HG03039 (cell line): Measurements from ENCODE around the gene YAP1.

Experiments used
- ATAC-seq: cut with Tn5 transposase; IDR thresholded peaks from one replicate; pipeline ENCODE4 v1.9.1; 2021; ENCODE audit warnings: mild to moderate bottlenecking, moderate library complexity; ENCODE audit not compliant: unreplicated experiment

Gene YAP1

GRCh38 chr11:102155676-102156075 lies 45.4 kb downstream of the YAP1 start:
- no peak for ATAC-seq

DNA sequence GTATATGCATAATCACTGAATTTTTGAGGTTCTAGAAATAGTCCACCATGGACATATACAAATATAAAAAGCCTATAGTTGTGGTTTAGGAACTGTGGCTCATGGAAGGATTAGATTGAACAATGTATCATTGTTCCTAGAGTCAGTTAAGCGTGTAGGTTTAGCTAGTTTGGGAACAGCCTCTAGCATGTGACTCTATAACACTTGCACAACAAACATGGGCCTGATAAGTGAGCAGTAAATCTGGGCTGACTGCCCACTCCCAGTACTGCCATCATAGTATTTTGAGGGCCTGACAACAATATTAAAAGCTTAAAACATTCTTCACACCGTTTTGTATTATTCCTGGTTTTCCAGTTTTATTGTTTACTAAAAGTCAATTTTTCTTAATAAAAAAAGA lies 47.0 kb downstream of the YAP1 start:
- no peak for ATAC-seq

- ATAC-seq, result no peak
These were observed 48.0 kb downstream of the YAP1 start for GRCh38 chr11:102158164-102158735.

DNA sequence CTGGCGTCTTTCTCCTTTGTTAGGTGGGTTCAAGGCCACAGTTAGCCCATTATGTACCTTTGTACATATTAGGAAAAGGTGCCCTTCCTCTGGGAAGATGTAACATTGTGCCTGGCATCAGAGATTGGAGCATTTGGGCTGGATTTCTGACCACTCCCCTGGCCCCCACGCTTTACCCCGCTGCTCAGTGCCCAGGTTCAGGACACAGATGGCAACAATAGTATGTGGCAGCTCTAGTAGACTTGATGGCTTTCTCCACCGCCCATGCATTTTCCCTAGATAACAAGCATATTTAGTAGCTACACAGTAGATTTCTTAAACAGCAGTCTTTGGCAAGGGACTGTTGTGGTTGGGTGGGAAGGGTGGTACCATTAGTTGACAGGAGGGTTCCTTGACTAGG lies 53.1 kb downstream of the YAP1 start:
- ATAC-seq, result no peak

DNA sequence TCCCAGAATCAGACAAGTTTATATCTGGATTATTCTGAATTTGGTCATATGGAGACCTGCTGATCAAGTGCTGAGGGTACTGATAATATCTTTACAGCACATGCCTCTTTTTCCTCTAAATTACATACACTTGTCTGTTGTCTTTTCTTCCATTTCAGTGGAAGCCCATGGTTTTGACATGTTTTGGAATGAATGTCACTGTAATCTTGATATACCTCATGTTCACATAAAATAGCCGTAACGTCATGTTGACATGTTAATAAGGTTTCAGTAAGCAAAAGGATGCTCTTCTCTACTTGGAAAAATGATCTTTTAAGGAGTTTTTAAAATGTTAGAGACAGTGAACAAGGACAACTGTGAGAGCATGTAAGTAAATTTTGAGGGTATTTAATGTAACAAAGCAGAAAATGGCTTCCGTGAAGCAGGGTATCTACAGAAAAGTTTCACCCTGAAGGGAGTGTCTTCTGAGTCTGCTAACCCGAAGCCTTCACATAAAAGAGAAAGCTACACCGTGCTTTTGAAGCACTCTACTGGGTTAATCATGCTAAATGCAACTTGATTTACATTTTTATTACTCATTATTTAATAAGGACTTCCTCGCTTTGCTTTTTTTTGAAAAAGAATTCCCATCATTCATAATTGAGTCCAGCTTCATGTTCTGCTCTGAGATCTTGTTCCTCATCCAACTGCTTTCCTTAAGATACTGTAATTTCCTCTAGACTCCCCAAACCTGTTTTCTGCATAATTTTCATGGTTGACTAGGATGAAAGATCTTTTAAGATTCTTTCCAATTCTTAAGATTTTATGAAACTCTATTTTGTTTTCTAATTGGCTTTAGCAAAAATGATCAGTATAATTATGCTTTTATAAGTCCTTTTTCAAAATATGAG lies 56.2 kb downstream of the YAP1 start:
- ATAC-seq, result no peak

GRCh38 chr11:102168481-102168880 lies 58.2 kb downstream of the YAP1 start:
- ATAC-seq, result no peak

GRCh38 chr11:102171101-102171500 lies 60.9 kb downstream of the YAP1 start:
- ATAC-seq, result no peak

GRCh38 chr11:102172127-102172848 lies 62.0 kb downstream of the YAP1 start:
- no peak for ATAC-seq

- ATAC-seq, result no peak
These were observed 66.9 kb downstream of the YAP1 start for GRCh38 chr11:102177126-102177525.

DNA sequence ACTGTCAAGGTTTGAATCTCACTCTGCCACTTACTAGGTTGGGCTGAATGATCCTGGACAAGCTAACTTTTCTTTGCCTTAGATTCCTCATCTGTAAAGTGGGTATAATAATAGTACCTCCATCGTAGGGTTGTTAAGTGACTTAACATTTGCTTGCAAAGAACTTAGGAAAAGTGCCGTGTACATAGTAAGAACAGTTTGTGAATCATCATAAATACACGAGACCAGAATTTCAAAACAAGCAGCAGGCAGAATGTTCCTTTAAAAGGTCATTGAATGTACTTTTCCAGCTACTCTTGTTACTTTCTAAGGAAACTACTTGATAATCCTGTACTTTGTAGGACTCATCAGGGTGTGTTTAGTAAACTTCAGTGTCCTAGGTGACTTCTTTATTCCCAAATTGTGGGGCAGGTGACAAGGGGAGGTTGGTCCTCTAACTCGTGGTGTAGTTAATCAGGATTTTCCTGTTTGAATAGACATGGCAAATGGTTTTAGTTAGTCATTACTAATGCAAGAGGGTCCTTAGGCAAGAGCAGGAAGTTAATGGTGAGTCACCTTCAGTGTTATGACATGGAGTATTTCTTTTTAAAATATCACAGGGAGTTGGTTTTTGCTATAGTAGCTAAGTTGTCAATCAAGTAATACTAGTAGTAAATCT lies 67.9 kb downstream of the YAP1 start:
- no peak for ATAC-seq

DNA sequence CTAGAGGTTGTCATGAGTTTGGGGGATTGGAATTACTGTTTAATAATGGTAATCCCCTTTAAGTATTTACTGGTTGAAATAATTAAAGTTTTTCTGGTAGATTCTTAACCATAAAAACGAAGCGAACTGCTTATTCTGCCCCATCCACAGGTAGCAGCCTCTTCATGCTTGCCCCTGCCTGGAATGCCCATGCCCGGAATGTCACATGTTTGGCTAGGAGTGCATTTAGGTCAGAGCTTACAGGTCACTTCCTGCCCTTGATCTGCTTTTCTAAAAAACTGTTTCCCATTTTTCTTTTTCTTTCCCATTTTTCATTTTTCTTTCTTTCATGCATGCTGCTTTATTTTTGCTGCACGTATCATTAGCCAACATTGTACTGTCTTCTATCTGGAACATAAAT lies 69.1 kb downstream of the YAP1 start:
- no peak for ATAC-seq

DNA sequence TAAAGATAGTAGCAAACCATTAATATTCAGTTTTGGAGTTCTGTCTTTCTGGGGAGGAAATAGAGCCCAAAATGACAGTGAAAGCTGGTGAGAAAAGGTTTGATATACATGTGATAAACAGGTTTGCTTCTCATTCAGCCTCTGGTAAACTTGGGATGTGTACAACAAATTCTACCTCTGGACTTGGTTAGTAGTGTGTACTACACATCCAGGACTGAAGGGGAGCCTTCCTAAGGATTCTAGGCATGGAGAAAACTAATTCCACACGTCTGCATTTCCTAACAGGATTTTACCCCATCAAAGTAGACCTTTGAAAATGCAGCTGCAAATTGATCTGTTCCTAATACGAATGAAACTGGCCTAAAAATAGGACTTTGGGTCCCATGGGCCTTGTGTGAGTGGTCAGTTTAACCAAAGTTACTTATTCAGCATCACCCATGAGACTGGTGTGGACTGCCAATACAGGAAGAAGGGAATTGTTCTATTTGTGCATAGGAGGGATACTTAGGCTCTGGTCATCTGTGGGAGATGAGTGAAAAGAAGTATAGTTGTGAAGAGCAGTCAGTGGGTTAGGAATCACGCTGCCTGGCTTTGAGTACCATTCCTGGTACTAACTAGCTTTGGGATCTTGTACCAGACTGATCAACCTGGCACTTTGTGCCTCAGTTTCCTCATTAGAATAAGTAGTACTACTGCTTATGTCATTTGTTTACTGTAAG lies 74.2 kb downstream of the YAP1 start:
- ATAC-seq, result no peak

DNA sequence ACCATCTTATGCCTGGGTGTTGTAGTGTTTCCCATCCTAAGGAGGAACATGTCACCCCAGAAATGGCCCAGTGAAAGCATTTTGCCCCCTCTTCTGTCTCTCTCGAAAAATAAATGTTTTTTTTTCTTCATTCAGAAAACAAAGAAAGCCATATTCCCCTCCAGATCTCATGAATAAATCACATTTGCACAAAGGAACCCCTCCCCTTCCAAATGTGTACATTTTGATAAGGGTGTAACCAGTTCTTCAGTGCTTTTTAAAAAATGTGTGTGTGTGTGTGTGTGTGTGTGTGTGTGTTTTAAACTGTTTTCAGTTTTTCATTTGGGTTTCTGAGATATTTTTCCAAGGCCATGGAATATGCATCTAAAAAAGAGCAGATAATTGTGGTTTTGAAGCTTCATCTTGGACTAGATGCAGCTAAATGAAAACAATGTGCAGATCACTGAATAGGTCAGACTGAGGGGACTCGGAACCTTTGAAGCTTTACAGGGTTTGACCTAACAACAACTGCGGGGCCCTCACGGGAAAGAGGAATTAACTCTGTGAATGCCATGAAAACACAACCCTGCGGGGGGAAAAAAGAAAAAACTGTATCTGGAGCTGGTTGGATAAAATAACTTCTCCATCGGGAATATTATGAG lies 76.4 kb downstream of the YAP1 start:
- no peak for ATAC-seq

- no peak for ATAC-seq
These were observed 77.3 kb downstream of the YAP1 start for GRCh38 chr11:102187416-102188151.

GRCh38 chr11:102188488-102188887 lies 78.2 kb downstream of the YAP1 start:
- ATAC-seq, result no peak

DNA sequence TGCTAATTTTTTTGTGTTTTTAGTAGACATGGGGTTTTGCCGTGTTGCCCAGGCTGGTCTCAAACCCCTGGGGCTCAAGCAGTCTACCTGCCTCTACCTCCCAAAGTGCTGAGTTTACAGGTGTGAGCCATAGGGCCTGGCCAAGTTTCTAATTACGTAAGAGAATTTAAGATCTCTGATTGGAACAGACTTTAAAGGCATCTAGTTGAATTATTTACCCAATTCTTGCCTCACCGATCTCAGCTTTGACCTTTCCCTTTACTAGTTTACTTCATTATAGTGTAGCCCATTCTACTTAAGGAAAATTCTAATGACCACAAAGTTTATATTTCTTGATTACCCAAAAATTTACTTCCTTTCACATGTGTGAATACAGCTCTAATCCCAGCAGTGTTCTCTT lies 81.6 kb downstream of the YAP1 start:
- no peak for ATAC-seq

GRCh38 chr11:102192349-102193066 lies 82.3 kb downstream of the YAP1 start:
- no peak for ATAC-seq

- ATAC-seq, result no peak
These were observed 84.0 kb downstream of the YAP1 start for GRCh38 chr11:102194257-102194656.

GRCh38 chr11:102194990-102195389 lies 84.7 kb downstream of the YAP1 start:
- ATAC-seq, result no peak
